Fibroblast of pulmonary artery (primary cell): ENCODE measurements around the gene VSX1.

Experiments
- DNase-seq: peaks from one replicate; pipeline ENCODE4 v3.0.0-alpha.2; 2010; ENCODE audit warnings: low read depth
- H3K4me3 ChIP-seq: replicated peaks from 2 replicates; pipeline ENCODE4 v1.5.1; 2011; ENCODE audit warnings: low read depth, mild to moderate bottlenecking, control low read depth, low read length, moderate library complexity
- TF ChIP-seq, protein P1 (sequence below): IDR thresholded peaks from 2 replicates; pipeline ENCODE4 v1.5.1; 2011; ENCODE audit warnings: mild to moderate bottlenecking, control low read depth, low read length, inconsistent platforms; ENCODE audit errors: missing control alignments

Gene VSX1

DNA sequence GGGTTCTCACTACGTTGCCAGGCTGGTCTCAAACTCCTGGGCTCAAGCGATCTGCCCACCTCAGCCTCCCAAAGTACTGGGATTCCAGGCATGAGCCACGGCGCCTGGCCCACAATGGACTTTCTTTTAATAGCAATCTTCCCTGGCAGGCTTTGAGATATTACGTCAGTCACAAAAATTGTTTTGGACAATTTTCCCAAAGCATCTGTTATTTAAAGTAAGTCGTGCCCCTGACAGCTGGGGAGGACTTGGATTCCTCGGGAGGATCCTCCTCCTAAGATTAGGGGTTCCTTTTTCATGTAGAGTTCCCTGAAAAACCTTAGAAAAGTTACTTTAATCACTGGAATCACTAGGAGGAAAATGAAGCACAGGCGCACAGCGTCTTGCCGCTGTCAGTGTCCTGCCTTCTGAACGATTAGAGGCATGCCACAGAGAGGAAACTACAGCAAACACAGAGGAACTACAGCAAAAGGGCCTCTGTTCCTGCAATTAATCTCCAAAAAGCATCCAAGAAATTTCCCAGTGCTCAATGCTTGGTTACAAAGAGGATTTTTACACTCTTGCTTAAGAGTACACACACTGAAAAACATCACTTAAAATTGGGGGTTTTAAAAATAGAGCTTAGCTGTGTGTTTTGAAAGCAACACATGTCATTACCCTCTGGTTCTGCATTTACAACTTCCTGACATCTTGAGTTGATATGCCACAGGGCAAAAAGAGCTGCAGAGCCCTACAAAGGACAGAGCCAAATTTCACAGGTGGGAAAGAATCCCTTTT lies 28.5 kb downstream of the VSX1 start:
- TF ChIP-seq, protein P1, sequence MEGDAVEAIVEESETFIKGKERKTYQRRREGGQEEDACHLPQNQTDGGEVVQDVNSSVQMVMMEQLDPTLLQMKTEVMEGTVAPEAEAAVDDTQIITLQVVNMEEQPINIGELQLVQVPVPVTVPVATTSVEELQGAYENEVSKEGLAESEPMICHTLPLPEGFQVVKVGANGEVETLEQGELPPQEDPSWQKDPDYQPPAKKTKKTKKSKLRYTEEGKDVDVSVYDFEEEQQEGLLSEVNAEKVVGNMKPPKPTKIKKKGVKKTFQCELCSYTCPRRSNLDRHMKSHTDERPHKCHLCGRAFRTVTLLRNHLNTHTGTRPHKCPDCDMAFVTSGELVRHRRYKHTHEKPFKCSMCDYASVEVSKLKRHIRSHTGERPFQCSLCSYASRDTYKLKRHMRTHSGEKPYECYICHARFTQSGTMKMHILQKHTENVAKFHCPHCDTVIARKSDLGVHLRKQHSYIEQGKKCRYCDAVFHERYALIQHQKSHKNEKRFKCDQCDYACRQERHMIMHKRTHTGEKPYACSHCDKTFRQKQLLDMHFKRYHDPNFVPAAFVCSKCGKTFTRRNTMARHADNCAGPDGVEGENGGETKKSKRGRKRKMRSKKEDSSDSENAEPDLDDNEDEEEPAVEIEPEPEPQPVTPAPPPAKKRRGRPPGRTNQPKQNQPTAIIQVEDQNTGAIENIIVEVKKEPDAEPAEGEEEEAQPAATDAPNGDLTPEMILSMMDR, result no peak
- no peak overlapping the region for H3K4me3 ChIP-seq
- peak; percentile 81 for DNase-seq

DNA sequence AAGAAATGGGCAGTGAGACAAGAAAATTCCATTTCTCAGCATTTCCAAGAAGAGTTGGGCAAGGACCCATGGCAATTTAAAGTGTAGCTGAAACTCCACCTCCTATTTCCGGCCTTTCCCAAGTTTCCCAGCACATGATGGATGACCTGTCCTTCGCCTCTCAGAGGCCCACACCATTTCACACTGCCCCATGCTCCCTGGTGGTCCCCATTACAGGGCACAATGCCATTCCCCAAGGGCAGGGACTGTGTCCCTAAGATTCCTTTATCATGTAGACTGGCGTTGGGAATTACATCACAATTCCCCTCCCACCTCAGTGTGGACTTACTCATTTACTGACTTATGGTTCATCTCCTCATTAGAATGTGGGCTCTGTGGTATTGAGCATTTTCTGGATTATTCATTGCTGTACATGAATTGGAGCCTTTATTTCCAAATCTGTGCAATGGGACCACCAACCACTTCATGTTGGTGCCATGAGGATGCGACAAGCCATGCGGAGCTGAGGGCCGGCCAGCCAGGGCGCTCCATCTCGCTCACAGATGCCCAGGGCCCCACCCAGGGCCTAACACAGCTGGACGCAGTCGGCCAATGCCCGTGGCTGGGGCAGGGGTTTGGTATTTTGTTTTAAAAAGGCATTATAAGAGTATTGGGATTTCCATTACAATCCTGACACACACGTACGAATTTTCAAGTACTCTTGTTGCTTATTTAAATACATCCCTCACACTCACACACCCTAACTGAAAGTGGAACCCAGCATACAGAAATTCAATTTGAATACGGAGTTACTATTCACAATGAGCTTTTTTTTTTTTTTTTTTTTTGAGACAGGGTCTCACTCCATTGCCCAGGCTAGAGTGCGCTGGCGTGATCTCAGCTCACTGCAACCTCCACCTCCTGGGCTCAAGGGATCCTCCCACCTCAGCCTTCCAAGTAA lies 29.4 kb downstream of the VSX1 start:
- TF ChIP-seq, protein P1, result no peak
- DNase-seq, result peak; percentile 82
- no peak overlapping the region for H3K4me3 ChIP-seq

DNA sequence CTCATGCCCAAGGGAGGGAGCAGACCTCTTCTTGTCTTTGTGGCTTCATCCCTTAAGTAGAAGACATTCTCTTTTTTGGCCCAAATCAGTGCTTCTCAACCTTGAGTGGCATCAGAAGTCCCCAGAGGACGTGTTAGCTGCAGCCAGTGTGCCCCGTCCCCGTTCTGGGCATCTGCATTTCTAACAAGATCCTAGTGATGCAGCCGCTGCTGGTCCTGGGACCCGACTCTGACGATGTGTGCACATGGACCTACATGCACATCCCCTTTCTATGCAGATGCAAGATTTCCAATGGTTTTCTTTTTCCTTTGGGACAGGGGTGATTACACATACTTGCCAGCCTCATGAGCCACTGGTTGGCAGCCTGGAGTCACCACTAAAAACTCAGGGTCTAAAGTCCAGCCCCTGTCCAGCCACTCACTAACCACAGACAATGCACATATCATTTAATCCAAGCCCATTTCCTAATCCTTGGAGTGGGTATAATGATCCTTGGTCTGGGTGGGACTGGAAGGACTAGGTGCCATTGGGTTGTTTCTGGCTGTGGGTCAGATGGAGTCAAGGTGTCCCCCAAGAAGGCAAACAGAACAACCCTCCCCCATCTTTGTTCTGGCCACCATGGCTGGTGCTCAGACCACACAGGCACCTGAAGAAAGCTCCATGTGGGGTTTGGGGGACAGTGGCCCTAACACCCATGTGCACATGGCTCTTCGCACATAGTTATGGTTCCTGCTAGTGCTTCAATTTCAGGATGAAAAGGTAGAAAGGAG lies 30.4 kb downstream of the VSX1 start:
- no peak for DNase-seq
- TF ChIP-seq, protein P1, result no peak
- H3K4me3 ChIP-seq, result no peak overlapping the region

DNA sequence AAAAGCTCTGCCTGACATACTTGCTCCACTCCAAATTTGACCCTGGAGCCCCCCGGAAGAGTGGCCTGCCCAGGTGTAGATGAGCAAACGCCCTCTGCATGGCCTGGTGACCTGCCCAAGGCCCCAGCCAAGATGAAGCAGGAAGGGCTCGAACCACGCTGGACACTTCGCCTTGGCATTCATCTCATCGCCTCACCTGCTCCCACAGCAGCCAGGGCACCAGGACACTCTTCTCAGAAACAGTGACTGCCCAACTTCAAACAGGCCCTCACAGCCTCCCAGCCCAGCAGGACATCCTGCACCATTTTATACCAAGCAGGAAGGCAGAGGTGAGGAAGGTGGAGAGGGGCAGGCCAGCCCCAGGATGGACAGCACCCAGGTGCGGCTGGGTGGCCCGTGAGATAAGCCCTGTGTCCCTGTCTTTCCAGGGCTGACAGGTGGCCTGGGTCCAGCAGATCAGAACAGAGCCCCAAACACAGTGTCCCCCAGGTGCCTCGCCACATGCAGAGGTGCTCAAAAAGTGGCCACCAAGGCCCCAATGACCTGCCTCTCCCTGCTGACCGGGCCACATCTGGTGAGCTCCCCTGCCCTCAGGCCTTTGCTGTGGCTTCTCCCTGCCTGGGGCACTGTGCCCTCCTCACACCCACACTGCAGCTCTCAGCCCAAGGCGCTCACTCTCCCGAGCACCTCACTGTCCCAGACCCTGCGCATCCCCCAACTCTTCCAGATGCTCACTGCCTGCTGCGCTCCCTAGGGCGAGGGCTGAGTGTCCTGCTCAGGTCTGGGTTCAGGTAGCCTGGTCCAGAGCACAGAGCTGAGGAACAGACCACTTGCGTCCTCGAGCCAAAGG lies 31.2 kb downstream of the VSX1 start:
- H3K4me3 ChIP-seq, result no peak overlapping the region
- no peak for DNase-seq
- TF ChIP-seq, protein P1, result no peak

DNA sequence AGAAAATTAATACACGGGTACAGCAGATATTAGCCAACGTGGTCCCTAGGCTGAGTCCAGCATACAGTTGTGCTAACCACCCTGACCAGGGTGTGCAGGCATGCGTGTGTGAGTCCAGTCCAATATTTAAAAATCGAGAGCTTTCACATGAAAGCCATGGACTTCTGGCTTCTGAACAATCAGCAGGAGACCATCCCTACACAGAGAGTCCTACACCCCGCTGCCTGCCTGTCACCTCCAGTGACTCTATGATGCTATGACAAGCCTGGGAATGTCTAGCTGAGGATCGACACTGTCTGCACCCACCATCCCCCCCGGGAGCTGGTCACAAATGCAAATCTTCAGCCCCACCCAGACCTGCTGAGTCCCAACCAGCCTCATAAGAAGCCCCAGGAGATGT lies 31.9 kb downstream of the VSX1 start:
- TF ChIP-seq, protein P1, result no peak
- H3K4me3 ChIP-seq, result no peak overlapping the region
- no peak for DNase-seq
